HPDE6-E6E7 (cell line): ENCODE results near the gene FER.
"Not testable (repeated sequence)": the region's sequence is repeated elsewhere in the genome, so short reads cannot be mapped to it uniquely, and the experiment has no call there.

Source experiments
- DNase-seq: peaks from one replicate; pipeline ENCODE4 v3.0.0; 2011; ENCODE audit warnings: missing footprints; ENCODE audit errors: extremely low spot score

Gene FER

GRCh38 chr5:109034306-109034705 lies 286.6 kb downstream of the FER start:
- no peak for DNase-seq

GRCh38 chr5:109035436-109035835 lies 287.7 kb downstream of the FER start:
- DNase-seq: no peak

- DNase-seq: peak; percentile 11
Observed at GRCh38 chr5:109038209-109038840, 290.6 kb downstream of the FER start.

- DNase-seq: no peak
Observed at GRCh38 chr5:109041317-109041716, 293.6 kb downstream of the FER start.

GRCh38 chr5:109045710-109046109 lies 298.0 kb downstream of the FER start:
- no peak for DNase-seq

GRCh38 chr5:109049565-109049964 lies 301.9 kb downstream of the FER start:
- no peak for DNase-seq

GRCh38 chr5:109050321-109050720 lies 302.6 kb downstream of the FER start:
- DNase-seq: not testable (repeated sequence)

- DNase-seq: not testable (repeated sequence)
Observed at GRCh38 chr5:109052216-109052615, 304.5 kb downstream of the FER start.

GRCh38 chr5:109053995-109054417 lies 306.3 kb downstream of the FER start:
- no peak for DNase-seq

- no peak for DNase-seq
Observed at GRCh38 chr5:109060378-109061025, 312.8 kb downstream of the FER start.

GRCh38 chr5:109062664-109063063 lies 315.0 kb downstream of the FER start:
- no peak for DNase-seq

- DNase-seq: no peak
Observed at GRCh38 chr5:109063223-109063622, 315.5 kb downstream of the FER start.

GRCh38 chr5:109076741-109077140 lies 329.0 kb downstream of the FER start:
- no peak for DNase-seq

GRCh38 chr5:109078448-109078847 lies 330.8 kb downstream of the FER start:
- no peak for DNase-seq

- DNase-seq: no peak
Observed at GRCh38 chr5:109080481-109080880, 332.8 kb downstream of the FER start.

GRCh38 chr5:109080896-109081295 lies 333.2 kb downstream of the FER start:
- no peak for DNase-seq

GRCh38 chr5:109083937-109084336 lies 336.2 kb downstream of the FER start:
- DNase-seq: no peak

GRCh38 chr5:109089191-109089590 lies 341.5 kb downstream of the FER start:
- no peak for DNase-seq

GRCh38 chr5:109099081-109099480 lies 351.4 kb downstream of the FER start:
- no peak for DNase-seq

- no peak for DNase-seq
Observed at GRCh38 chr5:109100971-109101370, 353.3 kb downstream of the FER start.

GRCh38 chr5:109102096-109102690 lies 354.5 kb downstream of the FER start:
- no peak for DNase-seq

- peak; percentile 37 for DNase-seq
Observed at GRCh38 chr5:109105631-109106267, 358.1 kb downstream of the FER start.

- no peak for DNase-seq
Observed at GRCh38 chr5:109111680-109112079, 364.0 kb downstream of the FER start.
